IMR-90 (cell line): ENCODE measurements around the gene KRTAP3-1. TPM values are rescaled to one million over a fixed set of nuclear protein-coding genes. Genes with fewer than 3 reads are reported as not detected.

Experiments used
- ATAC-seq: fragments of 200-7000 bp; cut with Tn5 transposase; 2 replicates; pipeline ENCODE4 v1.9.1; 2020; ENCODE audit warnings: low read depth, mild to moderate bottlenecking, moderate library complexity
- BruUV-seq: library from RNA; stranded (reverse); fragments of 400-500 nt; replicated peaks from 2 replicates; lab custom pipeline; 2021; lab: Mats Ljungman, UMichigan
- CTCF ChIA-PET: fragments of 300-600 bp; formaldehyde crosslinking; extraction: SDS; loops from one replicate; lab custom pipeline; 2021; ENCODE audit warnings: antibody characterized with exemption; lab: Yijun Ruan, JAX
- POLR2A ChIA-PET: fragments of 300-600 bp; sonication (Branson Sonifier 250); formaldehyde crosslinking; loops from one replicate; lab custom pipeline; 2022; ENCODE audit warnings: antibody characterized with exemption; ENCODE audit not compliant: unreplicated experiment; lab: Charles Lee
- DNase-seq: peaks from one replicate; pipeline ENCODE4 v3.0.0; 2013
- H2AFZ ChIP-seq: replicated peaks from 2 replicates; pipeline ENCODE3; 2013; ENCODE audit warnings: low read length, mild to moderate bottlenecking; ENCODE audit not compliant: poor library complexity
- H2AK5ac ChIP-seq: 2 replicates; pipeline ENCODE4 v1.6.1; 2013; ENCODE audit warnings: low read depth, low read length, inconsistent platforms
- H2AK9ac ChIP-seq: replicated peaks from 2 replicates; pipeline ENCODE3; 2013; ENCODE audit warnings: mild to moderate bottlenecking, low read depth, low read length, moderate library complexity; ENCODE audit not compliant: poor library complexity
- H2BK120ac ChIP-seq: 2 replicates; pipeline ENCODE4 v1.6.1; 2013; ENCODE audit warnings: low read depth, low read length, inconsistent platforms
- H2BK15ac ChIP-seq: 3 replicates; pipeline ENCODE4 v1.6.1; 2013; ENCODE audit warnings: low read depth, low read length, inconsistent platforms
- H2BK20ac ChIP-seq: 2 replicates; pipeline ENCODE4 v1.6.1; 2013; ENCODE audit warnings: low read depth, mild to moderate bottlenecking, inconsistent platforms, low read length, moderate library complexity
- H2BK5ac ChIP-seq: 2 replicates; pipeline ENCODE4 v1.6.1; 2013; ENCODE audit warnings: mild to moderate bottlenecking, low read depth, low read length, inconsistent platforms; ENCODE audit not compliant: poor library complexity, severe bottlenecking
- H3K14ac ChIP-seq: replicated peaks from 2 replicates; pipeline ENCODE4 v1.6.1; 2013; ENCODE audit warnings: low read depth, low read length, inconsistent platforms
- H3K18ac ChIP-seq: 2 replicates; pipeline ENCODE4 v1.6.1; 2013; ENCODE audit warnings: low read depth, low read length, control low read depth
- H3K23ac ChIP-seq: 2 replicates; pipeline ENCODE4 v1.6.1; 2013; ENCODE audit warnings: low read depth, low read length, inconsistent platforms
- H3K27ac ChIP-seq: 2 replicates; pipeline ENCODE4 v1.5.1; 2013; ENCODE audit warnings: mild to moderate bottlenecking, control low read depth, low read length; ENCODE audit not compliant: insufficient read depth
- H3K27me3 ChIP-seq: 2 replicates; pipeline ENCODE4 v1.6.1; 2013; ENCODE audit warnings: low read length; ENCODE audit not compliant: control insufficient read depth, insufficient read depth
- H3K36me3 ChIP-seq: 2 replicates; pipeline ENCODE4 v1.6.1; 2013; ENCODE audit warnings: low read length, mixed read lengths; ENCODE audit not compliant: control insufficient read depth, insufficient read depth
- H3K4ac ChIP-seq: 2 replicates; pipeline ENCODE4 v1.6.1; 2013; ENCODE audit warnings: low read depth, low read length, inconsistent platforms
- H3K4me1 ChIP-seq: 2 replicates; pipeline ENCODE4 v1.6.1; 2013; ENCODE audit warnings: low read length, mixed read lengths; ENCODE audit not compliant: control insufficient read depth, insufficient read depth
- H3K4me2 ChIP-seq: 2 replicates; pipeline ENCODE4 v1.6.1; 2013; ENCODE audit warnings: low read depth, mild to moderate bottlenecking, control low read depth, low read length, moderate library complexity
- H3K4me3 ChIP-seq: 2 replicates; pipeline ENCODE4 v1.5.1; 2013; ENCODE audit warnings: low read depth, mild to moderate bottlenecking, control low read depth, low read length, moderate library complexity; ENCODE audit not compliant: insufficient read depth
- H3K56ac ChIP-seq: 2 replicates; pipeline ENCODE4 v1.6.1; 2013; ENCODE audit warnings: low read length, inconsistent platforms; ENCODE audit not compliant: insufficient read depth; ENCODE audit errors: extremely low read depth
- H3K79me1 ChIP-seq, 2 experiments: 2 replicates each; pipeline ENCODE4 v1.6.1; 2013; ENCODE audit warnings: low read length in 2 of 2, inconsistent platforms in 1 of 2, low read depth in 1 of 2
- H3K9ac ChIP-seq: 2 replicates; pipeline ENCODE4 v1.6.1; 2013; ENCODE audit warnings: low read depth, low read length, control low read depth
- H3K9me1 ChIP-seq: 2 replicates; pipeline ENCODE4 v1.6.1; 2013; ENCODE audit warnings: low read length, inconsistent platforms; ENCODE audit not compliant: insufficient read depth
- H3K9me3 ChIP-seq: 2 replicates; pipeline ENCODE4 v1.6.1; 2013; ENCODE audit warnings: low read length; ENCODE audit not compliant: control insufficient read depth, insufficient read depth
- H4K20me1 ChIP-seq: 2 replicates; pipeline ENCODE4 v1.6.1; 2013; ENCODE audit warnings: low read length, inconsistent platforms; ENCODE audit not compliant: insufficient read depth
- H4K5ac ChIP-seq: 2 replicates; pipeline ENCODE4 v1.6.1; 2013; ENCODE audit warnings: mild to moderate bottlenecking, low read depth, low read length, control low read depth
- H4K8ac ChIP-seq, 2 experiments: 2 replicates each; pipeline ENCODE4 v1.6.1; 2013; ENCODE audit warnings: low read depth in 2 of 2, low read length in 2 of 2, control low read depth in 1 of 2, inconsistent platforms in 1 of 2
- H4K91ac ChIP-seq: 2 replicates; pipeline ENCODE4 v1.6.1; 2013; ENCODE audit warnings: low read depth, low read length, inconsistent platforms; ENCODE audit not compliant: insufficient read depth
- CHD1 ChIP-seq: IDR thresholded peaks from 2 replicates; pipeline ENCODE4 v1.6.1; 2012; ENCODE audit warnings: low read depth, low read length, improper control_type of control experiment
- FOS ChIP-seq: fragments of 150-350 bp; IDR thresholded peaks from 2 replicates; pipeline ENCODE4 v1.6.1; 2016; ENCODE audit warnings: low read depth, low read length
- MAFK ChIP-seq: IDR thresholded peaks from 2 replicates; pipeline ENCODE4 v1.6.1; 2012; ENCODE audit warnings: low read depth, low read length, improper control_type of control experiment
- WGBS, 2 experiments: methylation state at CpG; one replicate each; pipeline versions ENCODE4 v1.1.5 to v1.1.7; 2013; ENCODE audit warnings: missing lambda C conversion rate in 2 of 2; ENCODE audit not compliant: insufficient read length in 1 of 2; ENCODE audit errors: extremely low coverage in 2 of 2; 5-methylcytosine and 5-hydroxymethylcytosine counted together
- dilution Hi-C: fragments of 300-500 bp; cut with HindIII; formaldehyde crosslinking; loops from one replicate; pipeline ENCODE4 v1.14.3; 2018; ENCODE audit warnings: low sequenced_read_pairs; ENCODE audit not compliant: unreplicated experiment
- in situ Hi-C: fragments of 300-500 bp; cut with MboI; formaldehyde crosslinking; loops from 3 replicates; pipeline ENCODE4 v1.14.3; 2019; ENCODE audit warnings: low sequenced_read_pairs, inconsistent platforms, mixed read lengths
- intact Hi-C: fragments of 100-400 bp; cut with micrococcal nuclease; formaldehyde crosslinking; loops from 2 replicates; pipeline ENCODE4 v1.10.0; 2022
- polyA plus RNA-seq, 3 experiments: library from polyadenylated mRNA; depleted of rRNA; stranded (reverse); fragments of >200 nt; gene quantifications; 2 replicates each; pipeline ENCODE4 v1.2.3, GENCODE V29; 2012; ENCODE audit warnings: low replicate concordance in 1 of 3
- total RNA-seq: library from RNA; depleted of rRNA; stranded (reverse); fragments of >200 nt; gene quantifications from 2 replicates; pipeline ENCODE4 v1.2.3, GENCODE V29; 2012
- TF ChIP-seq, protein P1 (sequence below): fragments of 150-350 bp; IDR thresholded peaks from 2 replicates; pipeline ENCODE4 v1.6.1; 2016; ENCODE audit warnings: low read depth, mild to moderate bottlenecking, low read length, moderate library complexity, borderline replicate concordance

The KRTAP3-1 gene
- total and polyA plus RNA-seq, 2 of the 4 experiments (the other 2 are of a cell fraction): not detected

DNA sequence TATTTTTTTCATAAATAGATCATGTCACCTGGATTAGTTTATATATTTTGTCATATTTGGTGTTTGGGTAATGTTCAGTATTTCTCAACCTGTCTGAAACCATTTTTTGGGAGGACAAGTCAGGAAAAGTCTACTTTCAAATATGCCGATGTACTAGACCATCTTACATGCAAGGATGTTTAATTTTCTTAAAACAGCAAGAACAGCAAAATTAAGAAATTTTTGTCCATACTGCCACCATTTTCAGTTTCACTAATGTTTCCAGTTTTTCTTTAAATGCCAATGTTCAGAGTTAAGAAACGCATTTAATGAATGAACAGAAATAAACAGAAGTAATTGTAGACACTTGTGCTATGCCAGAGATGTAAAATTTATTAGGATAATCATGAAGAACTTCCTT lies 15.8 kb downstream of the KRTAP3-1 start:
- no peak overlapping the region for H3K23ac ChIP-seq
- H2BK15ac ChIP-seq: no peak overlapping the region
- H3K9ac ChIP-seq: no peak overlapping the region
- H3K79me1 ChIP-seq: no peaks in the 10 kb centered on the region
- H4K5ac ChIP-seq: no peak overlapping the region
- H3K27me3 ChIP-seq: no peaks in the 10 kb centered on the region
- intact Hi-C loops: no loop called here
- DNase-seq: no peak
- H2AK9ac ChIP-seq: no peak overlapping the region
- H4K91ac ChIP-seq: no peak overlapping the region
- POLR2A ChIA-PET: no interaction called here
- H3K27ac ChIP-seq: no peak overlapping the region
- CTCF ChIA-PET: no interaction called here
- H2BK20ac ChIP-seq: no peak overlapping the region
- no peak overlapping the region for H2BK5ac ChIP-seq
- H3K36me3 ChIP-seq: no peaks in the 10 kb centered on the region
- 100% methylated on average over 1 of the region's 2 CpGs; no CpG with 5 or more reads in 1 of the 2 experiments for WGBS, 2 experiments
- H3K4me2 ChIP-seq: no peak overlapping the region
- H3K4me3 ChIP-seq: no peak overlapping the region
- H3K9me3 ChIP-seq: no peaks in the 10 kb centered on the region
- H3K56ac ChIP-seq: no peak overlapping the region
- no peak for ATAC-seq
- peak; percentile 45 for TF ChIP-seq MAFK
- TF ChIP-seq FOS: no peak
- TF ChIP-seq, protein P1, sequence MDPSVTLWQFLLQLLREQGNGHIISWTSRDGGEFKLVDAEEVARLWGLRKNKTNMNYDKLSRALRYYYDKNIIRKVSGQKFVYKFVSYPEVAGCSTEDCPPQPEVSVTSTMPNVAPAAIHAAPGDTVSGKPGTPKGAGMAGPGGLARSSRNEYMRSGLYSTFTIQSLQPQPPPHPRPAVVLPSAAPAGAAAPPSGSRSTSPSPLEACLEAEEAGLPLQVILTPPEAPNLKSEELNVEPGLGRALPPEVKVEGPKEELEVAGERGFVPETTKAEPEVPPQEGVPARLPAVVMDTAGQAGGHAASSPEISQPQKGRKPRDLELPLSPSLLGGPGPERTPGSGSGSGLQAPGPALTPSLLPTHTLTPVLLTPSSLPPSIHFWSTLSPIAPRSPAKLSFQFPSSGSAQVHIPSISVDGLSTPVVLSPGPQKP: no peak
- TF ChIP-seq CHD1: no peak
- no peak overlapping the region for H2AK5ac ChIP-seq
- H3K4ac ChIP-seq: no peak overlapping the region
- no TSS peak for BruUV-seq
- H4K20me1 ChIP-seq: no peaks in the 10 kb centered on the region
- no peaks in the 10 kb centered on the region for H3K9me1 ChIP-seq
- no peaks in the 10 kb centered on the region for H3K4me1 ChIP-seq
- dilution Hi-C loops: no loop called here
- H4K8ac ChIP-seq: no peak overlapping the region
- H3K18ac ChIP-seq: no peak overlapping the region
- no peak overlapping the region for H3K14ac ChIP-seq
- no peak overlapping the region for H2BK120ac ChIP-seq
- H2AFZ ChIP-seq: no peak overlapping the region
- in situ Hi-C loops: no loop called here
